Transverse colon (tissue), 4 donors: Measurements from ENCODE around the gene PDE9A. TPM values are rescaled to one million over a fixed set of nuclear protein-coding genes. Genes with fewer than 3 reads are reported as not detected.

Source experiments
- DNase-seq: peaks from one replicate; pipeline ENCODE4 v3.0.0-alpha.2; 2019
- H3K27ac ChIP-seq, 4 donors: fragments of 200-600 bp; sonication (generic); 2 replicates each; pipeline ENCODE4 v1.5.1; 2016 to 2018; ENCODE audit warnings: inconsistent platforms in 4 of 4
- H3K27me3 ChIP-seq: fragments of 200-600 bp; sonication (generic); 2 replicates; pipeline ENCODE4 v1.5.1; 2017; ENCODE audit warnings: inconsistent platforms
- H3K36me3 ChIP-seq, 4 donors: fragments of 200-600 bp; sonication (generic); 2 replicates each; pipeline ENCODE4 v1.5.1; 2017 to 2019; ENCODE audit warnings: inconsistent platforms in 4 of 4
- H3K4me1 ChIP-seq, 4 donors: fragments of 200-600 bp; sonication (generic); 2 replicates each; pipeline ENCODE4 v1.5.1; 2017 to 2020; ENCODE audit warnings: inconsistent platforms in 4 of 4
- H3K4me3 ChIP-seq, 4 donors: fragments of 200-600 bp; sonication (generic); 1 replicate in 1 of 4; 2 replicates in 3 of 4; pipeline versions ENCODE4 v1.5.1 to v1.6.1; 2017 to 2019; ENCODE audit warnings: inconsistent platforms in 4 of 4
- H3K9me3 ChIP-seq, 2 donors: fragments of 200-600 bp; sonication (generic); 2 replicates each; pipeline ENCODE4 v1.5.1; 2017 to 2019; ENCODE audit warnings: inconsistent platforms in 2 of 2
- CTCF ChIP-seq, 5 experiments: fragments of 200-600 bp in 3 of 5; fragments of 450-650 bp in 2 of 5; sonication (generic) in 3 of 5; IDR thresholded peaks; 1 replicate in 2 of 5; 2 replicates in 3 of 5; pipeline ENCODE4 v1.5.1; 2016 to 2017; ENCODE audit warnings: antibody characterized with exemption in 5 of 5, inconsistent platforms in 3 of 5, mild to moderate bottlenecking in 2 of 5, moderate library complexity in 1 of 5
- EP300 ChIP-seq: sonication (generic); formaldehyde crosslinking; IDR thresholded peaks from one replicate; pipeline ENCODE4 v1.6.1; 2017; ENCODE audit warnings: antibody characterized with exemption, low read depth
- POLR2A ChIP-seq: fragments of 450-650 bp; IDR thresholded peaks from one replicate; pipeline ENCODE4 v1.6.1; 2016; ENCODE audit warnings: antibody characterized with exemption, mild to moderate bottlenecking, moderate library complexity
- POLR2AphosphoS5 ChIP-seq, 3 donors: sonication (generic); formaldehyde crosslinking; IDR thresholded peaks; one replicate each; pipeline ENCODE4 v1.6.1; 2016; ENCODE audit warnings: antibody characterized with exemption in 3 of 3
- WGBS, 2 donors: methylation state at CpG; one replicate each; pipeline ENCODE4 v1.1.5; 2018; ENCODE audit warnings: low coverage in 1 of 2; 5-methylcytosine and 5-hydroxymethylcytosine counted together
- in situ Hi-C, 4 donors: fragments of 200-750 bp; cut with MboI; loops; one replicate each; pipeline versions ENCODE4 v1.15.0 to v1.15.1; 2017; ENCODE audit warnings: low sequenced_read_pairs in 3 of 4, low pct_ligation_motif_present in 1 of 4, low pct_unique_long_range_greater_than_20kb in 1 of 4
- intact Hi-C: fragments of 100-400 bp; cut with DNase I; formaldehyde crosslinking; loops from one replicate; pipeline ENCODE4 v1.15.1; 2023; ENCODE audit warnings: low total_unique reads
- total RNA-seq, 4 donors: library from RNA; depleted of rRNA; stranded (reverse); fragments of >200 nt; gene quantifications; one replicate each; pipeline ENCODE4 v1.1.0, GENCODE V29; 2016

The PDE9A gene
- total RNA-seq, 4 donors from 2014 or later: 65.7 to 673 (median 364) TPM

DNA sequence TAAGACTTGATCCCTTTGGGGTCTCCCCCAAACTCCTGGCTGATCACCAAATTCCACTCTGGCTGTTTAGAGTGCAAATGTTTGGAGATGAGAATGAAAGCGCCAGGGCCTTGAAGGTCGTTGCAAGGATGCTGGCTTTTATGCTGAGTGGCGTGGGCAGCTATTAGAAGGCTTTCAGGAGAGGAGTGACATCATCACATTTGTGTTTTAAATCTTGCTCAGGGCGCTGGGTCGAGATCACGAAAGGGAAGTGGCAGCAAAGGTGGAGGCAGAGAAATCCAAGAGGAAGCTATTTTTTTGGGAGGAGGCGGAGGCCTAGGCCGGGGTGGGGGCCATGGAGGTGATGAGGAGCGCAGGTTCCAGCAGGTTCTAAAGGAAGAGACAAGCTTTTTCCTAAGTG is 49.3 kb downstream of the PDE9A start:
- Histone ChIP-seq H3K27ac (no peak overlapping the region), H3K36me3 (peaks cover 0 to 5% (median 2%) of the 10 kb centered on the region in 4 donors), H3K27me3 (no peaks in the 10 kb centered on the region), H3K4me1 (no peaks in the 10 kb centered on the region), H3K9me3 (no peaks in the 10 kb centered on the region), H3K4me3 (no peak overlapping the region)
- intact Hi-C loops: no loop called here
- in situ Hi-C loops: no loop called here
- 89 to 93% methylated on average over 3 to 9 of the region's 9 CpGs for WGBS, 2 donors
- no peak for DNase-seq
- TF ChIP-seq CTCF (IDR thresholded peaks at IDR 0.05): no peak
- TF ChIP-seq EP300: no peak
- no peak for TF ChIP-seq POLR2A
- no peak for TF ChIP-seq POLR2AphosphoS5 (IDR thresholded peaks at IDR 0.05)

GRCh38 chr21:42703136-42703908 is 49.9 kb downstream of the PDE9A start:
- Histone ChIP-seq H3K4me1 (no peaks in the 10 kb centered on the region), H3K9me3 (no peaks in the 10 kb centered on the region), H3K27ac (no peak overlapping the region), H3K27me3 (no peaks in the 10 kb centered on the region), H3K4me3 (no peak overlapping the region), H3K36me3 (peaks cover 0 to 5% (median 2%) of the 10 kb centered on the region in 4 donors)
- intact Hi-C loops (no loop called here), in situ Hi-C loops (no loop called here)
- no peak for DNase-seq
- 92% methylated on average over 24 of the region's 24 CpGs; no CpG with 5 or more reads in 1 of the 2 donors for WGBS, 2 donors
- TF ChIP-seq POLR2AphosphoS5 (IDR thresholded peaks at IDR 0.05) (no peak), POLR2A (no peak), EP300 (no peak), CTCF (IDR thresholded peaks at IDR 0.05) (no peak)

GRCh38 chr21:42703965-42704364 is 50.5 kb downstream of the PDE9A start:
- Histone ChIP-seq H3K27me3 (no peaks in the 10 kb centered on the region), H3K4me3 (no peak overlapping the region), H3K36me3 (peaks cover 0 to 5% (median 2%) of the 10 kb centered on the region in 4 donors), H3K4me1 (no peaks in the 10 kb centered on the region), H3K9me3 (no peaks in the 10 kb centered on the region), H3K27ac (no peak overlapping the region)
- intact Hi-C loops (no loop called here), in situ Hi-C loops (no loop called here)
- 93% methylated on average over 18 of the region's 18 CpGs; no CpG with 5 or more reads in 1 of the 2 donors for WGBS, 2 donors
- TF ChIP-seq EP300 (no peak), POLR2AphosphoS5 (IDR thresholded peaks at IDR 0.05) (no peak), POLR2A (no peak), CTCF (IDR thresholded peaks at IDR 0.05) (no peak)
- DNase-seq: no peak

GRCh38 chr21:42704861-42705260 is 51.4 kb downstream of the PDE9A start:
- H3K4me1 ChIP-seq: no peaks in the 10 kb centered on the region
- 84 to 95% methylated on average over 3 to 10 of the region's 10 CpGs for WGBS, 2 donors
- intact Hi-C loops (no loop called here), in situ Hi-C loops (no loop called here)
- H3K27ac ChIP-seq: peak overlapping the region in 1 of 4 donors; percentile 3
- no peak for TF ChIP-seq EP300
- TF ChIP-seq POLR2A: no peak
- no peak for TF ChIP-seq CTCF (IDR thresholded peaks at IDR 0.05)
- no peak for TF ChIP-seq POLR2AphosphoS5 (IDR thresholded peaks at IDR 0.05)
- H3K36me3 ChIP-seq: peaks cover 0 to 5% (median 2%) of the 10 kb centered on the region in 4 donors
- DNase-seq: no peak
- no peaks in the 10 kb centered on the region for H3K9me3 ChIP-seq
- no peak overlapping the region for H3K4me3 ChIP-seq
- no peaks in the 10 kb centered on the region for H3K27me3 ChIP-seq
